HG03108 (cell line): Measurements from ENCODE around the gene AFF3.

Source experiments
- ATAC-seq: cut with Tn5 transposase; IDR thresholded peaks from one replicate; pipeline ENCODE4 v1.9.1; 2021; ENCODE audit warnings: moderate library complexity; ENCODE audit not compliant: unreplicated experiment

Gene AFF3

DNA sequence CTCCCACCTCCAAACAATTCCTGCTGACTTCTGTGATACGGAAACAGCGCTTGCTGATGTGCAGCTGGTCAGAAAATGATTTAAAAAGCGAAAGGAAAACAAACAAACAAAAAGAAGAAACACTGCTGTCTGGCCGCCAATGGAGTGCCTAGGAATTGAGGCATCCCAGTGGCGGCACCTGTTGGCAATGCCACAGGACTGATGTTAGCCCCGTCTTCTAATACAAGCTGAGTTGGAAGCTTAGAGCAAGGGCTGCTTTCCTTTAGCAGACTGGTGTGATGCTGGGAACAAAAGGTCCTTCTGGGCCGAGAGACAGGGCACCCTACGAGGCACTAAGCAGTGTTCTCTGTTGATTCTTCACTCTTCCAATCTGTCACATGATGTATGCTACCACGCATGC, 489.0 kb downstream of the AFF3 start:
- no peak for ATAC-seq

DNA sequence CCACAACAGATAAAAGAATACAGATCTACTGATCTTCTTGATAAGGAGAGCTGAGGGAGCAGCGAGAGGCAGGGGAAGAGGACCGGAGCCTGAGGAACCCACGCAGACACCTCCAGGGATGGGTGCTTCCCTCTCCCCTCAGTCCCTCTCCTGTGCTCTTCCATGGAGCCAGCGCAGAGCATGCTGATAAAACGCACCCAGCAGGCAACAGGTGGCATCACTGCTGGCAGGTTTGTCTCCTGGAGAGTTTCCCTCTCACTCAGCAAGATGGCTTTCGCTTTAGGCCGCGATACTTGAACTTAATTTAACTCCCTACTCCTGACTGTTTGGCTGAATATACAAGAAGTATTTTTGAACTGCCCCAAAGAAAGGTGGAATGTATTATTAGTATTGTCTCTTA, 489.5 kb downstream of the AFF3 start:
- no peak for ATAC-seq

GRCh38 chr2:99651930-99652670, 490.3 kb downstream of the AFF3 start:
- no peak for ATAC-seq

GRCh38 chr2:99648906-99649789, 493.2 kb downstream of the AFF3 start:
- ATAC-seq = no peak

GRCh38 chr2:99648178-99648844, 494.1 kb downstream of the AFF3 start:
- no peak for ATAC-seq

- ATAC-seq = no peak
Measured at GRCh38 chr2:99645960-99646359, 496.4 kb downstream of the AFF3 start.

DNA sequence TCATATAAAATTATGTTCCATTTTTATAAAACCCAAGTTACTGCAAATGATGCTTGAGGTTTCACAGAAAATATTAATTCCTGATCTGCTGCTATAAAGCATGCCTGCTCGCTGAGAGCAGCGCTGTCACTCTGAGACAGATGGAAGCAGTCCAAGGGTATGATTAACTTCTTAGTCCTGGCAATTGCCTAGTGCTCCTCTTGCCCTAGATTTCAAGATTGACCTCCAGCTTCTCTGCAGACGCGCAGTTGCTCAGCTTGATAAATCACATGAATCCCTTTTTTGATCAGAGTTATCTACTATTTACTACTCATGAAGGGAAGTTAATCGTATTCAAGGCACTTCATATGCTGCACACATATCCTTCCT, 498.0 kb downstream of the AFF3 start:
- no peak for ATAC-seq

- ATAC-seq = no peak
Measured at GRCh38 chr2:99643787-99644418, 498.5 kb downstream of the AFF3 start.

- ATAC-seq = no peak
Measured at GRCh38 chr2:99641999-99642398, 500.4 kb downstream of the AFF3 start.

DNA sequence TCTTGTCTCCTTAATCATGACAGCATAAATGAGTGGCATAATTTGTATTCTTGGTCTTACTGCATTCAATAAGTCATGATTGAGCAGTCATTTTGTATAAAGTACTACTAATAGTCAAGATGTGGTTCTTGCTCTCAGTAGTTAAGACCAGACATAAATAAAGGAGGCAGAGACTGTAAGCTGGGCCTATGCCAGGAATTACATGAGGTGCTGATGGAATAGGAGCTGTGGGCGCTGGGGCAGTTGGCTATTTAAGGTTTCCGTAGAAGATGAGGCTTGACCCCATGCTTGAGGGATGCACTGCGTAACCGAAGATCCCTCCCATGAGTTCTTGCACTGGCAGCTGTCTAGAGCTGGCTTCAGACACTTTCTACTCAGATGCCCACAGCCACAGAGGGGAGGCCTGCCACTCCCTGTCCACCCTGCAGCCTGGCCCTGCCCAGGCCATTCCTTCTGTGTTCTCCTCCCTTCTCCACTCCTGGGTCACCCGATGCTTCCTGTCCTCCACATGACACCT, 501.7 kb downstream of the AFF3 start:
- no peak for ATAC-seq

DNA sequence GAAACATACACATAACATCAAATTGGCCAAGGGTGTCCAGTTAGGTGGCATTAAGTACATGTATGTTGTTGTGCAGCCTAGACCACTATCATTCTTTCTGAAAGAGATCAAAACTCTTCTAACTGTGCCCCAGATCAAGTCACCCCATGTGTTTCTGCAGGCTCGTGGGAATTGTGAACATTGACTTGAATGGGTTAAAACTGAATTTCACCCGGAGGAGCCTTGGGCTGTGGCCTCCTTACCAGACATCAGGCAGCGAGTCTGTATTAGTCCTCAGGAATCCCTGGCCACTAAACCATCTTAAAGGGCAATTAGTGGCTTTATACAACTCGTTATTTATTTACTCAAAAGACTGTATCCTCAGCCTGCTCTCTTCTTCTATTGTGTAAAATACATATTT, 503.6 kb downstream of the AFF3 start:
- no peak for ATAC-seq

DNA sequence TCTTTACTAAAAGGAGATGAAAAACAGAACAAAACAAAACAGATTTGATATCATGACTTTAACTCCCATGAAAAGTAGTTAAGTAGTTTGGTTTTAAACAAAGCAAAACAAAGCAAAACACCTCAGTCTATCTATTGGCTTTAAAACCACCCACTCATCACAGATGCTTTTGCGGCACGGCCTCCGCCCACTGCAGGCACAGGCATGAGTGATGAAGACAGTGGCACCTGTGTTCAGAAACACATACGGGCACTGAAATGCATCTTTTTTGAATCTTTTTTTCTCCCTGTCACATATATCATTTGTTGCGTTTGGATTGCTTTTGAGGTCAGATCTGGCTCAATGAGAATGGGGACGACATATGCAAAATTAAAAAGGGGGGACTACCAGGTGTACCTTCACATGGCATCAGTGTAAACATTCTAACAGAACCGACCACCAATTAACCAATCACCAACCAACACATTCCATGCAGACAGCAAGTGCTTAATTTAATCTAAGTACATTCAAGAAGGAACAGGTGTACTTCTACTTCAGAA, 505.2 kb downstream of the AFF3 start:
- no peak for ATAC-seq

DNA sequence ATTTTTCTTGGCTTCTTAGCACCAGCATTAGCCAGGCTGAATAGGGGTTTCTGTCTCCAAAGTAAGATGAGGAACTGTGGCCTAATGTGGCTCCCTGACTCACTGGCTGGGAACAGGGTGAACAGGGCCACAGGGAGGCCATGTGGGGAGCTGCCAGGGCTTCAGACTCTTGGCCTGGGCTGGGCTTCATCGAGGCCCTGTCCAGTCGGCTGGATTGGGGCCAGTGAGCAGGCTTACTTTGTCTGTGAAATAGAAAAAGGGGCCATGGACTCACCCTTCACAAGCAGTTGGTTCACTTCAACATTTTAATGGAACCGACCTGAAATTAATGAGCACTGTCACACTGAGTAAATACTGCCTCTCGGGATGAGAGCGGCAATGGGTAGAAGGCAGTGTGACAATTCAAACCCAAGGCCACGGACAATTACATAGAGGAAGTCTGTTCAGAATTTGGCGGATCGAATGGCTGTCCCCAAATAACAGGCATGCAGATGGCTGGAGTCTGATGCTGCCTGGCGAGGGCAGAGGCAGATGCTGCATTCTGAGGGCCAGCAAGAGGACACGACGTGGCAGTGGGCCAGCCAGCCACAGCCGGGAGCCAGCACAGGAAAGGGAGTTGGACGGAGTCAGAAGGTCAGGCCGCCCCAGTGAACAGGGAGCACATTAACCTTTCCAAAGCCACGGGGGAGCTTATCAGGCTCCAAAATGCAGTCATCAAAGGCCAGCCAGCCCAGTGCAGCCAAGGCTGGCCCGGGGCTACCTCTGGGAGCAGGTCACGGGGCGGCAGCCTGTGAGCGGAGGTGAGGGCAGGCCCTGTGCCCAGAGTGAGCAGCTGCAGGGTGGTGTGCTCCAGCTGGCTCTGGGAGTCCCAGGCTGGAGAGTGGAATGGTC, 506.0 kb downstream of the AFF3 start:
- no peak for ATAC-seq

DNA sequence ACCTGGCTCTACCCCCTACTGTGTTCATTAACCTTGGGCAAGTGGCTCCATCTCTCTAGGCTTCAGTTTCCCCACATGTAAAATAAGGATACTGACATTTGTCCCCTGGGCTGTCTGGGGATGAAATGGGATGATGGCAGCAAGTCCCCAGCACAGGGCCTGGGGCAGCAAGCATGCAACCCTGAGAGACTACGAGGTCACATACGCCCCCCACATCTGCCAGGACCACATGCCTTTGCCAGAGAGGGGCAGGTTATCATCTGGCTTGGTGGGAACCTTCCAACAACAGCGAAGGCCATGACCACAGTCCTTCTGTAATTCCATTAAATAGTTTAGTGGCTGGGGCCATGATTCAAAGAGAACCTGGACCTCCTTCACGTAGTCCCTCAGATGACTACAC, 506.7 kb downstream of the AFF3 start:
- ATAC-seq = no peak

- no peak for ATAC-seq
Measured at GRCh38 chr2:99634234-99634633, 508.2 kb downstream of the AFF3 start.

GRCh38 chr2:99631700-99632099, 510.7 kb downstream of the AFF3 start:
- ATAC-seq = no peak

GRCh38 chr2:99629320-99629719, 513.1 kb downstream of the AFF3 start:
- no peak for ATAC-seq

- no peak for ATAC-seq
Measured at GRCh38 chr2:99626158-99626557, 516.2 kb downstream of the AFF3 start.

DNA sequence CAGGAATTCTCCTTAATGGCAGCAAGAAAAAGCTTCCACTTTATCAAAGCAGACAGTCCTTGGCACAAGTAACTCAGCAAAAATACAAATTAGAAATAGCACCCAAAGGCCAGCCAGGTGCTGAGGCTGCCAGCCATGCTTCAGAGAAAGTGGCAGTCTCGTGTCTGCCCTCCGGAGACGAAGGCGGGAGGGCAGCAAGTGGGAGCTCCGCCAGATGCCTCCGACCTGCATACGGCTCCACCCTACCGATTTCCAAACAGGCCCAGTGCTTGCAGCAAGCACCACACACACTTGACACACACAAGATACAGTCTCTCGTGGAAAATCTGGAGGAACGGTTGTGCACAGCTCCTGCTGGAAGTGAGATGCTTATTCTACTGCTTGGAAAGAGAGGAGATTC, 517.7 kb downstream of the AFF3 start:
- ATAC-seq = no peak

DNA sequence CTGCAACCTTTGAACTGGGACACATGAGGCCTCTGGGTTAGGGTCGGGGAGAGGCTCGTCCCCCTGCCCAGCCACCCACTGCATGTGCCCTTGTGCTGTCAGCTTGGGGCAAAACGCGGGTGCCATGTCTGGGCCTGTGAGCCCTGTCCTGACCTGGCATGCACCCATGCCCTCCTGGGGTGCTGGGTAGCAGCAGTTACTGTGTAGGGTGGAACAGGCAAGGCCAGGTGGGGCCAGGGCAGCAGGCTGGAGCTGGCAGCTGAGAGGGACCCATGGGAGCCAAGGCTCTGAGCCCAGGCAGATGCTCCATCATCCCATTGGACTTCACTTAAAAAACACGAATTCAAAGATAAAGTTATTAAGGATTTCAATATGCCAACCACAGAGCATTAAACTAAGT, 518.8 kb downstream of the AFF3 start:
- ATAC-seq = no peak
